DOHH2 (cell line): Measurements from ENCODE around the gene NDUFAB1.

ENCODE experiments used
- H3F3A ChIP-seq: fragments of 200-600 bp; sonication (generic), shearing (Covaris generic); 2 replicates; pipeline ENCODE4 v1.6.0; 2016; ENCODE audit warnings: antibody characterized with exemption, mild to moderate bottlenecking; ENCODE audit not compliant: control insufficient read depth, insufficient read depth
- H3K27ac ChIP-seq: fragments of 200-600 bp; sonication (generic); 2 replicates; pipeline ENCODE4 v1.5.1; 2014; ENCODE audit warnings: low read depth, mild to moderate bottlenecking, low read length, moderate library complexity
- H3K27me3 ChIP-seq: fragments of 200-600 bp; sonication (generic); 2 replicates; pipeline ENCODE4 v1.6.1; 2014; ENCODE audit warnings: mild to moderate bottlenecking, low read length, mixed read lengths; ENCODE audit not compliant: control insufficient read depth
- H3K36me3 ChIP-seq: fragments of 200-600 bp; sonication (generic); 2 replicates; pipeline ENCODE4 v1.6.1; 2014; ENCODE audit warnings: mild to moderate bottlenecking, low read length, moderate library complexity, mixed read lengths; ENCODE audit not compliant: control insufficient read depth
- H3K4me1 ChIP-seq: fragments of 200-600 bp; sonication (generic); 2 replicates; pipeline ENCODE4 v1.6.1; 2014; ENCODE audit warnings: mild to moderate bottlenecking, low read length, mixed read lengths; ENCODE audit not compliant: control insufficient read depth
- H3K4me2 ChIP-seq: fragments of 200-600 bp; sonication (generic); 2 replicates; pipeline ENCODE4 v1.6.0; 2014; ENCODE audit warnings: mild to moderate bottlenecking, low read length, moderate library complexity
- H3K4me3 ChIP-seq: fragments of 200-600 bp; sonication (generic); 2 replicates; pipeline ENCODE4 v1.5.1; 2014; ENCODE audit warnings: mild to moderate bottlenecking, low read length, mixed read lengths
- H3K79me2 ChIP-seq: fragments of 200-600 bp; sonication (generic); 2 replicates; pipeline ENCODE4 v1.6.1; 2014; ENCODE audit warnings: mild to moderate bottlenecking, low read length, mixed read lengths; ENCODE audit not compliant: control insufficient read depth
- H3K9me2 ChIP-seq: fragments of 200-600 bp; sonication (generic); replicated peaks from 2 replicates; pipeline ENCODE4 v1.6.1; 2014; ENCODE audit warnings: mild to moderate bottlenecking, low read length, mixed read lengths; ENCODE audit not compliant: control insufficient read depth
- H3K9me3 ChIP-seq: fragments of 200-600 bp; sonication (generic); 2 replicates; pipeline ENCODE4 v1.6.1; 2014; ENCODE audit warnings: antibody characterized with exemption, low read length, mixed read lengths; ENCODE audit not compliant: control insufficient read depth, insufficient read depth
- H4K20me1 ChIP-seq: fragments of 200-600 bp; sonication (generic); 2 replicates; pipeline ENCODE4 v1.6.0; 2014; ENCODE audit warnings: low read depth, mild to moderate bottlenecking, antibody characterized with exemption, low read length, moderate library complexity; ENCODE audit not compliant: control insufficient read depth, insufficient read depth
- CTCF ChIP-seq: fragments of 200-600 bp; sonication (generic); IDR thresholded peaks from one replicate; pipeline ENCODE4 v1.5.1; 2014; ENCODE audit warnings: antibody characterized with exemption, mild to moderate bottlenecking, low read depth, low read length; ENCODE audit not compliant: poor library complexity, severe bottlenecking
- EZH2phosphoT487 ChIP-seq: fragments of 200-600 bp; sonication (generic); IDR thresholded peaks from 2 replicates; pipeline ENCODE4 v1.6.1; 2017; ENCODE audit warnings: borderline replicate concordance, mild to moderate bottlenecking, antibody characterized with exemption, low read length, moderate library complexity, mixed read lengths

Gene NDUFAB1

GRCh38 chr16:23534868-23535860 is 61.0 kb downstream of the NDUFAB1 start:
- H3K4me2 ChIP-seq, result no peak overlapping the region
- no peaks in the 10 kb centered on the region for H3K9me2 ChIP-seq
- no peak overlapping the region for H3K4me3 ChIP-seq
- H3K4me1 ChIP-seq, result peaks cover 9% of the 10 kb centered on the region
- no peaks in the 10 kb centered on the region for H4K20me1 ChIP-seq
- H3K27ac ChIP-seq, result no peak overlapping the region
- no peak for TF ChIP-seq EZH2phosphoT487
- no peak for TF ChIP-seq CTCF
- no peaks in the 10 kb centered on the region for H3K79me2 ChIP-seq
- peaks cover 58% of the 10 kb centered on the region for H3K36me3 ChIP-seq
- no peaks in the 10 kb centered on the region for H3K27me3 ChIP-seq
- H3K9me3 ChIP-seq, result no peaks in the 10 kb centered on the region
- no peaks in the 10 kb centered on the region for H3F3A ChIP-seq

GRCh38 chr16:23532448-23532847 is 63.7 kb downstream of the NDUFAB1 start:
- TF ChIP-seq CTCF (no peak), EZH2phosphoT487 (no peak)
- H3K4me3 ChIP-seq, result no peak overlapping the region
- no peak overlapping the region for H3K27ac ChIP-seq
- H3F3A ChIP-seq, result no peaks in the 10 kb centered on the region
- H4K20me1 ChIP-seq, result no peaks in the 10 kb centered on the region
- H3K4me1 ChIP-seq, result peaks cover 8% of the 10 kb centered on the region
- H3K4me2 ChIP-seq, result no peak overlapping the region
- H3K9me2 ChIP-seq, result no peaks in the 10 kb centered on the region
- peaks cover 71% of the 10 kb centered on the region for H3K36me3 ChIP-seq
- no peaks in the 10 kb centered on the region for H3K9me3 ChIP-seq
- H3K27me3 ChIP-seq, result no peaks in the 10 kb centered on the region
- no peaks in the 10 kb centered on the region for H3K79me2 ChIP-seq
